ENCODE data around the gene PIEZO1. TPM values are rescaled to one million over a fixed set of nuclear protein-coding genes. Genes with fewer than 3 reads are reported as not detected.

Gene PIEZO1
- total and polyA plus RNA-seq, 2 donors (not counting 3 experiments of a cell fraction or from before 2014, with no cell fraction given), result 298 to 322 TPM

DNA sequence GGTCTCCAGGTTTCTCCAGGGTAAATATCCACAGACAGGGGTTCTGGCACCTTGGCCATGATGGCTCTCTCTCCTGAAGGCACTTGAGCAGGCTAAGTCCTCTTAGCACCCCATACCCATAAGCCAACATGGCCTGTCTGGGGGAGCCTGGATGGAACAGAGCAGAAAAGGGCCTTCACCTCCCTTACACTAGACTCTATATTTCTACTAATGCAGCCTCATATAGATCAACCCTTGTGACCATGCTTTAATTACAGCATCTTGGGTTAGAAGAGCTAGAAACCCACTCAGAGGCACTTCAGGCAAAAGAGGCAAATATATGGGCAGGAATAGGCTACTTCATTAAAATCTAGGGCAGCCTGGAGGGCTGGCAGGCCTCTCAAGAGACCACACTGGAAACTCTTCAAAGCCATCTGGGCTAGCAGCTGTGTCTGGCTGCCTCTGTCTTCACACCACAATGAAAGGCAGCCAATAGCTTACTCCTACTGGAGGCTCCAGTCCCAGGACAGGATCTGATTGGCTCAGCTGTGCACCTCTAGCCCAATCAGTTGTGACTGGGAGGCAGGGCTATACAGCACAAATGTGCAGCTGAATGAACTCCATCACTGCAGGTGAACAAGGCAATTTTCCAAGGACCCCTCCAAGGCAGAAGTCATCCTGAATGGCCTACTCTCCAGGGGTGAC lies 13.9 kb upstream of the PIEZO1 start:
- TF ChIP-seq GATA2 (IDR thresholded peaks at IDR 0.05; ENCODE audit: insufficient read depth, insufficient read length, low read depth, low read length) (no peak), MYC (IDR thresholded peaks at IDR 0.05; ENCODE audit: low read depth, low read length) (no peak), POLR2AphosphoS5 (IDR thresholded peaks at IDR 0.05; ENCODE audit: insufficient read depth, low read depth, low read length) (no peak), EZH2 (IDR thresholded peaks at IDR 0.05; ENCODE audit: borderline replicate concordance, low read depth, low read length, severe bottlenecking) (no peak), CTCF (IDR thresholded peaks at IDR 0.05; ENCODE audit: extremely low read depth in 1 of 2, insufficient read depth in 1 of 2, low read depth in 1 of 2, low read length in 2 of 2) (no peak), JUN (IDR thresholded peaks at IDR 0.05; ENCODE audit: borderline replicate concordance, insufficient read depth, insufficient read length, low read depth) (no peak), FOS (IDR thresholded peaks at IDR 0.05; ENCODE audit: borderline replicate concordance, insufficient read depth, low read length) (no peak), POLR2A (IDR thresholded peaks at IDR 0.05; ENCODE audit: low read depth, low read length) (no peak)
- TF ChIP-seq, protein P1, sequence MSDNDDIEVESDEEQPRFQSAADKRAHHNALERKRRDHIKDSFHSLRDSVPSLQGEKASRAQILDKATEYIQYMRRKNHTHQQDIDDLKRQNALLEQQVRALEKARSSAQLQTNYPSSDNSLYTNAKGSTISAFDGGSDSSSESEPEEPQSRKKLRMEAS (IDR thresholded peaks at IDR 0.05; ENCODE audit: insufficient read depth, insufficient read length), result no peak
- no peaks in the 10 kb centered on the region for H3K9me3 ChIP-seq (replicated peaks; ENCODE audit: control insufficient read depth, insufficient read depth, low read length)
- no TSS peak for BruUV-seq (replicated peaks)
- DNase-seq (ENCODE audit: low read depth, low spot score), result no peak
- no peak overlapping the region for H2AFZ ChIP-seq (ENCODE audit: low read depth, low read length)
- H3K36me3 ChIP-seq (ENCODE audit: control insufficient read depth in 2 of 2, extremely low read depth in 1 of 2, insufficient read depth in 2 of 2, low read length in 2 of 2), result no peaks in the 10 kb centered on the region
- H3K9me1 ChIP-seq (replicated peaks; ENCODE audit: control insufficient read depth, extremely low read depth, insufficient read depth, low read length), result no peaks in the 10 kb centered on the region
- no peaks in the 10 kb centered on the region for H3K4me1 ChIP-seq (ENCODE audit: control insufficient read depth, extremely low read depth, insufficient read depth, low read length)
- ChIA-PET POLR2A (interaction anchor here (1.1 kb wide), 1 partner anchor 14 kb away, joined by 3 read pairs; the partner anchor contains the start of gene PIEZO1), CTCF (interaction anchor here (1.0 to 2.3 kb wide), 4 partner anchors 12 to 61 kb away, joined by 3 to 14 read pairs (median 4); partner anchors contain the start of gene PIEZO1)
- no peak overlapping the region for H3K27ac ChIP-seq (ENCODE audit: insufficient read depth, low read depth, low read length)
- intact Hi-C loops (cut with micrococcal nuclease) (loop anchor here (1.0 kb wide), 1 partner anchor 33 kb away; no protein-coding TSS in a partner anchor), dilution Hi-C loops (cut with MboI; ENCODE audit: extremely low pct_ligation_motif_present, low sequenced_read_pairs) (no loop called here)
- FAIRE-seq, result no peak
- no peak overlapping the region for H3K9ac ChIP-seq (replicated peaks; ENCODE audit: extremely low read depth, insufficient read depth, low read length)
- H3K27me3 ChIP-seq (ENCODE audit: control insufficient read depth in 2 of 2, insufficient read depth in 2 of 2, low read length in 2 of 2), result no peaks in the 10 kb centered on the region
- no peak overlapping the region for H3K4me2 ChIP-seq (ENCODE audit: insufficient read depth, low read length)
- H3K4me3 ChIP-seq (replicated peaks in 1 of 3; ENCODE audit: insufficient read depth in 1 of 3, low read depth in 1 of 3, low read length in 3 of 3), result no peak overlapping the region
- H4K20me1 ChIP-seq (replicated peaks; ENCODE audit: control insufficient read depth, extremely low read depth, insufficient read depth, low read length), result no peaks in the 10 kb centered on the region
- H3K79me2 ChIP-seq (ENCODE audit: control insufficient read depth, insufficient read depth, low read length), result no peaks in the 10 kb centered on the region
